ENCODE results near the gene TMEM222.

Gene TMEM222

GRCh38 chr1:27355683-27356082 is 33.7 kb downstream of the TMEM222 start:
- TF ChIP-seq GATA2 (IDR thresholded peaks at IDR 0.05; ENCODE audit: low read depth, low read length) (no peak), GATA3 (IDR thresholded peaks at IDR 0.05; ENCODE audit: low read depth, low read length) (no peak)

GRCh38 chr1:27356277-27356618 is 34.3 kb downstream of the TMEM222 start:
- TF ChIP-seq GATA3 (IDR thresholded peaks at IDR 0.05; ENCODE audit: low read depth, low read length) (no peak), GATA2 (IDR thresholded peaks at IDR 0.05; ENCODE audit: low read depth, low read length) (no peak)

GRCh38 chr1:27356619-27357280 is 34.8 kb downstream of the TMEM222 start:
- TF ChIP-seq GATA3 (IDR thresholded peaks at IDR 0.05; ENCODE audit: low read depth, low read length) (no peak), GATA2 (IDR thresholded peaks at IDR 0.05; ENCODE audit: low read depth, low read length) (no peak)

GRCh38 chr1:27357281-27358037 is 35.5 kb downstream of the TMEM222 start:
- TF ChIP-seq GATA3 (IDR thresholded peaks at IDR 0.05; ENCODE audit: low read depth, low read length) (no peak), GATA2 (IDR thresholded peaks at IDR 0.05; ENCODE audit: low read depth, low read length) (no peak)

GRCh38 chr1:27358038-27358927 is 36.3 kb downstream of the TMEM222 start:
- no peak for TF ChIP-seq GATA3 (IDR thresholded peaks at IDR 0.05; ENCODE audit: low read depth, low read length)
- TF ChIP-seq GATA2 (IDR thresholded peaks at IDR 0.05; ENCODE audit: low read depth, low read length) = no peak

- TF ChIP-seq GATA3 (IDR thresholded peaks at IDR 0.05; ENCODE audit: low read depth, low read length) (no peak), GATA2 (IDR thresholded peaks at IDR 0.05; ENCODE audit: low read depth, low read length) (no peak)
These were observed 37.0 kb downstream of the TMEM222 start for GRCh38 chr1:27358928-27359313.

- no peak for TF ChIP-seq GATA2 (IDR thresholded peaks at IDR 0.05; ENCODE audit: low read depth, low read length)
- TF ChIP-seq GATA3 (IDR thresholded peaks at IDR 0.05; ENCODE audit: low read depth, low read length) = no peak
These were observed 37.8 kb downstream of the TMEM222 start for GRCh38 chr1:27359822-27360158.

GRCh38 chr1:27360159-27361043 is 38.4 kb downstream of the TMEM222 start:
- TF ChIP-seq GATA3 (IDR thresholded peaks at IDR 0.05; ENCODE audit: low read depth, low read length) (no peak), GATA2 (IDR thresholded peaks at IDR 0.05; ENCODE audit: low read depth, low read length) (no peak)

GRCh38 chr1:27361044-27361402 is 39.1 kb downstream of the TMEM222 start:
- TF ChIP-seq GATA3 (IDR thresholded peaks at IDR 0.05; ENCODE audit: low read depth, low read length) = no peak
- TF ChIP-seq GATA2 (IDR thresholded peaks at IDR 0.05; ENCODE audit: low read depth, low read length) = no peak

GRCh38 chr1:27361553-27361952 is 39.6 kb downstream of the TMEM222 start:
- TF ChIP-seq GATA3 (IDR thresholded peaks at IDR 0.05; ENCODE audit: low read depth, low read length) (no peak), GATA2 (IDR thresholded peaks at IDR 0.05; ENCODE audit: low read depth, low read length) (no peak)

- TF ChIP-seq GATA3 (IDR thresholded peaks at IDR 0.05; ENCODE audit: low read depth, low read length) (no peak), GATA2 (IDR thresholded peaks at IDR 0.05; ENCODE audit: low read depth, low read length) (no peak)
These were observed 42.1 kb downstream of the TMEM222 start for GRCh38 chr1:27363766-27364695.

GRCh38 chr1:27364696-27365371 is 42.9 kb downstream of the TMEM222 start:
- TF ChIP-seq GATA3 (IDR thresholded peaks at IDR 0.05; ENCODE audit: low read depth, low read length) = no peak
- no peak for TF ChIP-seq GATA2 (IDR thresholded peaks at IDR 0.05; ENCODE audit: low read depth, low read length)
